Thyroid gland (tissue), 4 donors: Measurements from ENCODE around the gene BUD31.

Experiments used
- POLR2A ChIP-seq, 2 donors: fragments of 450-650 bp; IDR thresholded peaks; one replicate each; pipeline ENCODE4 v1.6.1; 2017; ENCODE audit warnings: antibody characterized with exemption in 2 of 2, mild to moderate bottlenecking in 2 of 2, moderate library complexity in 1 of 2
- TF ChIP-seq, protein P1 (sequence below), 6 experiments: fragments of 200-600 bp in 3 of 6; fragments of 450-650 bp in 3 of 6; sonication (generic) in 3 of 6; IDR thresholded peaks; one replicate each; pipeline ENCODE4 v1.5.1; 2016 to 2019; ENCODE audit warnings: antibody characterized with exemption in 6 of 6, mild to moderate bottlenecking in 2 of 6, inconsistent platforms in 1 of 6, moderate library complexity in 1 of 6

- TF ChIP-seq, protein P1, sequence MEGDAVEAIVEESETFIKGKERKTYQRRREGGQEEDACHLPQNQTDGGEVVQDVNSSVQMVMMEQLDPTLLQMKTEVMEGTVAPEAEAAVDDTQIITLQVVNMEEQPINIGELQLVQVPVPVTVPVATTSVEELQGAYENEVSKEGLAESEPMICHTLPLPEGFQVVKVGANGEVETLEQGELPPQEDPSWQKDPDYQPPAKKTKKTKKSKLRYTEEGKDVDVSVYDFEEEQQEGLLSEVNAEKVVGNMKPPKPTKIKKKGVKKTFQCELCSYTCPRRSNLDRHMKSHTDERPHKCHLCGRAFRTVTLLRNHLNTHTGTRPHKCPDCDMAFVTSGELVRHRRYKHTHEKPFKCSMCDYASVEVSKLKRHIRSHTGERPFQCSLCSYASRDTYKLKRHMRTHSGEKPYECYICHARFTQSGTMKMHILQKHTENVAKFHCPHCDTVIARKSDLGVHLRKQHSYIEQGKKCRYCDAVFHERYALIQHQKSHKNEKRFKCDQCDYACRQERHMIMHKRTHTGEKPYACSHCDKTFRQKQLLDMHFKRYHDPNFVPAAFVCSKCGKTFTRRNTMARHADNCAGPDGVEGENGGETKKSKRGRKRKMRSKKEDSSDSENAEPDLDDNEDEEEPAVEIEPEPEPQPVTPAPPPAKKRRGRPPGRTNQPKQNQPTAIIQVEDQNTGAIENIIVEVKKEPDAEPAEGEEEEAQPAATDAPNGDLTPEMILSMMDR (IDR thresholded peaks at IDR 0.05): no peak
- TF ChIP-seq POLR2A (IDR thresholded peaks at IDR 0.05): no peak
Measured at GRCh38 chr7:99449326-99449725, 40.6 kb downstream of the BUD31 start.
